Stimulated activated naive CD4-positive, alpha-beta T cell treated with Interleukin-2 at 50 U/mL for 16 hours (primary cell): Measurements from ENCODE around the gene COL6A1.

Experiments
- DNase-seq: peaks from one replicate; lab custom pipeline; 2025; lab: John Stamatoyannopoulos, UW

COL6A1 gene

DNA sequence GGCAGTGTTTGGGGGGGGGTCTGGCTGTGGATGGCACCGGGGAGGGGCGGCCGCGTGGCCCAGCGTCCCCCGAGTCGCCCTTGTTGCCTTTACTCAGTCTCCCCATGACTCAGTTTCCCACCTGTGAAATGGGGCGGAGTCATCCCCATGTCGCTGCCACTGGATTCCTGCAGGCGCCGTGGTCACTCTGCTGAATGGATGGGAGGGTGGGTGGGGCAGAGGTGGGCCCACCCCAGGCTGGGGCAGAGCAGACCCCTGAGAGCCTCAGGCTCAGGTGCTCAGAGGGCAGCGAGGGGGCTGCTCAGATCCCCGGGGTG lies 2.0 kb downstream of the COL6A1 start:
- DNase-seq, result no peak

DNA sequence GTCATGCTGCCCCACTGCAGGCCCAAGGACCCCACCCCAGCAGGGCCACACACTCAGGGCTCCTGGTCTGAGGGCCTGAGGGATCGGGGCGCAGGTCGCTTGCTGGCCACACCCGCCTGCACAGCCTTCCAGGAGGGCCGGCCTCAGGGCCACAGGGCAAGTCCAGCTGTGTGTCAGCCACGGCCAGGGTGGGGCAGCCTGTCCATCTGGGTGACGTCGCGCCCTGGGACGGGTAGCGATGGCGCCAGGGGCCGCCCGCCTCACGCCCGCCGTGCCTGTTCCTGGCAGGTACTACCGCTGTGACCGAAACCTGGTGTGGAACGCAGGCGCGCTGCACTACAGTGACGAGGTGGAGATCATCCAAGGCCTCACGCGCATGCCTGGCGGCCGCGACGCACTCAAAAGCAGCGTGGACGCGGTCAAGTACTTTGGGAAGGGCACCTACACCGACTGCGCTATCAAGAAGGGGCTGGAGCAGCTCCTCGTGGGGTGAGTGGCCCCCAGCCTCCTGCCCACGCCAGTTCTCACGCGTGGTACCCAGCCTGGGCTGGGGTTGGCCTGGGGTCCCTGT lies 2.5 kb downstream of the COL6A1 start:
- DNase-seq, result no peak

DNA sequence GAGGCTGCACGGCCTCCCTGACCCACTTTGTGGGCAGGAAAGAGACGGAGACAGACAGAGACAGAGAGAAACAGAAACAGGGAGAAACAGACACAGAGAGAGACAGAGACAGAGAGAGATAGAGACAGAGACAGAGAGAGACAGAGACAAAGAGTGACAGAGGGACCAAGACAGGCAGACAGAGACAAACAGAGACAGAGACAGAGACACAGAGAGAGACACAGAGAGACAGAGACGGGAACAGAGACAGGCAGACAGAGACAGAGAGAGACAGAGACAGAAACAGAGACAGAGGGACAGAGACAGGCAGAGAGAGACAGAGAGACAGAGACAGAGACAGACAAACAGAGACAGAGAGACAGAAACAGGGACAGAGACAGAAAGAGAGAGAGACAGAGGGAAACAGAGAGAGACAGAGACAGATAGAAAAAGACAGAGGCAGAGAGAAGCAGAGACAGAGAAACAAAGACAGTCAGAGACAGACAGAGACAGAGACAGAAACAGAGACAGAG lies 3.1 kb downstream of the COL6A1 start:
- DNase-seq, result no peak

DNA sequence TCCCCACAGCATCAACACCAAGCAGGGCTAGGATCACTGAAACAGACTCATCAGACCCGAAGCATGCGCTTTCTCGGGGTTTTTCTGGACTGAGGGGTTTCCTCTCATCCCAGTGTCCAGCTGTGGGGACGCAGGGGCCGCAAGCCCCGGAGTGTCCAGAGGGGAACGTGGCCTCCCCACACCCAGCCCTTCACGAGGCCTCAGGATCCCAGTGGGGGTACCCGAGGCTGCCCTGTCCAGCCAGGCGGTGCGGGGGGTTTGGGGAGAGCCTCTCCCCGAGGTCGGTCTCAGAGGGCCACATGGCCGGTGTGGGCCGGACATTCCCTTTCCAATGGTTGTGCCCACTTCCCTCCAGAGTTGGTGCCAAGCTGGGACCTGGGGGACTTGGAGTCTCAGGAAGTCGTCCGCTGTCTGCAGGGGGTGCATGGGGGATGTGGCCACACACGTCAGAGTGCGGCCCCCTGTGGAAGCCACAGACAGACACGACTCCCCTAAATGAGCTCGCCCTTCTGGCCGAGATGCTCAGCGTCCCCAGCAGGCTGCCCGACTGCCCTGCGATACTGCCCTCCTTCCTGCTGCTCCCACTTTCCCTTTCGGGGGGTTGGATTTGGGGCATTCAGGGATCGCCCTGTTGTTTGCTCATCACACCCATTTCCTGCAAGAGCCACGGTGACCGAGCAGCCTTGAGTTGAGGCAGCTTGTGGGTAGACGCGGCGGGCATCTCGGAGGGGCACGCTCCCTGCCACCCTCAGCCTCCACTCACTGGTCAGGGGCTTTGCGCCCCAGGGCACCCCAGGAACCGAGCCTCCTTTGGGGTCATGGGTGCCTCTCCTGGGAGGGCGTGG lies 4.1 kb downstream of the COL6A1 start:
- no peak for DNase-seq

DNA sequence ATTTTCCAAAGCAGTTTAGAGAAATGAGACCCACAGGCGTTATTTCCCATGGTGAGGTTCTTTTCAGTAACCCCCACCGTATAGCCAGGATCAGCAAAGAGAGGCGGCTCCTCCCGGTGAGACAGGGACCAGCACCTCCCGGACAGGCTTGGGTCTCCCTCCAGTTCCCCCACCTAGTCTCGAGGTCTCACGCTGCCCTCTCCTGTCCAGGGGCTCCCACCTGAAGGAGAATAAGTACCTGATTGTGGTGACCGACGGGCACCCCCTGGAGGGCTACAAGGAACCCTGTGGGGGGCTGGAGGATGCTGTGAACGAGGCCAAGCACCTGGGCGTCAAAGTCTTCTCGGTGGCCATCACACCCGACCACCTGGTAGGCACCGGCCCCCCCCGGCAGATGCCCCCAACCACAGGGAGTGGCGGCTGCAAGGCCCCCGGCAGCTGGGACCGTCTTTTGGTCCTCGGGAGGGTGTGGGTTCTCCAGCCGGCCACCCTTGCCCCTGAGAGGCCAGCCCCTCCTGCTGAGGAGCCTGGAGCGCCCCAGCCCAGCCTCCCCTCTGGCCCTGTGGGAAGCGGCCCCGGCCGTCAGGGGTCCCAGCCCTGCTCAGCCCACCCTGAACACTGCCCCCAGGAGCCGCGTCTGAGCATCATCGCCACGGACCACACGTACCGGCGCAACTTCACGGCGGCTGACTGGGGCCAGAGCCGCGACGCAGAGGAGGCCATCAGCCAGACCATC lies 4.9 kb downstream of the COL6A1 start:
- no peak for DNase-seq

DNA sequence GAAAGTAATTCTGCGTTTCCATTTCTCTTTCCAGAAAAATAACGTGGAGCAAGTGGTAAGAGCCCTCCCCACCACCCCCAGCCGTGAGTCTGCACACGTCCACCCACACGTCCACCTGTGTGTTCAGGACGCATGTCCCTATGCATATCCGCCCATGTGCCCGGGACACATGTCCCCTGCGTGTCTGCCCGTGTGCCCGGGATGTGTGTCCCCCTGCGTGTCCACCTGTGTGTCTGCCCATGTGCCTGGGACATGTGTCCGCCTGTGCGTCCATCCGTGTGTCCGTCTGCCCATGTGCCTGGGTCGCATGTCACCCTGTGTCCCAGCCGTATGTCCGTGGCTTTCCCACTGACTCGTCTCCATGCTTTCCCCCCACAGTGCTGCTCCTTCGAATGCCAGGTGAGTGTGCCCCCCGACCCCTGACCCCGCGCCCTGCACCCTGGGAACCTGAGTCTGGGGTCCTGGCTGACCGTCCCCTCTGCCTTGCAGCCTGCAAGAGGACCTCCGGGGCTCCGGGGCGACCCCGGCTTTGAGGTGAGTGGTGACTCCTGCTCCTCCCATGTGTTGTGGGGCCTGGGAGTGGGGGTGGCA lies 5.6 kb downstream of the COL6A1 start:
- DNase-seq, result no peak

DNA sequence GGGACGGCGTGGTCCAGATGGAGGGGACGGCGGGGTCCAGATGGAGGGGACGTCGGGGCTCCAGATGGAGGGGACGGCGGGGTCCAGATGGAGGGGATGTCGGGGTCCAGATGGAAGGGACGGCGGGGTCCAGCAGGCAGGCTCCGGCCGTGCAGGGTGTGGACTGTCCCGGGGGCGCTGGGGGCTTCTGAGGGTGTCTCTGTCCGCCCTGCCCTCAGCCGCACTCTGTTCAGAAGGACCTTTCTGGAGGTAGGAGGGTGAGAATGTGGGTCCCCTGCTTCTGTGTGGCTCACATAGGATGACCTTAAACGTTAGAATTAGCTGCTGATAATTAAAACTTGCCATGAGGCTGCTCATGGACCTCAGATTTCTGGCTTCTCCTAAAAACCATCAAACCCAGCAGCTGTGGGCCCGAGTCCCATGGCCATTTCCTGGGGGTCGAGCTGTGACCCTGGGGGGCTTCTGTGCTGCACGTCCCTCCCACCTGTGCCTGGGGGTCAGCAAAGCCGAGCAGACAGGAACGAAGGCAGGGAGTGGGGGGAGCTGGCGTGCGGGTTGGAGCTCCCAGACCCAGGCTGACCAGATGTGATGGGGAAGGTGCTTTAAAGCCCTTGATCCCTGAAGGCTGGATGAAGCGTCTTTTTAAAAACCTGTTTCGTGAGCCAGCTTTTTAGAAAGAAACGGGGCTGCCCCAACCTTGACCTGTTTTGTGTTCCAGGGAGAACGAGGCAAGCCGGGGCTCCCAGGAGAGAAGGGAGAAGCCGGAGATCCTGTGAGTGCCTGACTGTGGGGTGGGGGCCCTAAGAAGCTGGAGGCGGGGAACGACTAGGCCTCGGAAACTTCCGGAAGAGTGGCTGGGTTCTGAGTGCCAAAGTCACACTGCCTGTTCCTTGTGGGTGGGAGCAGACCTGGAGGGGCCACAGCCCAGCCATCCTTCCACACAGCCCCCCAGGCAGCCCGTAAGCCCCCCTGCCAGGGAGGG lies 7.1 kb downstream of the COL6A1 start:
- no peak for DNase-seq

DNA sequence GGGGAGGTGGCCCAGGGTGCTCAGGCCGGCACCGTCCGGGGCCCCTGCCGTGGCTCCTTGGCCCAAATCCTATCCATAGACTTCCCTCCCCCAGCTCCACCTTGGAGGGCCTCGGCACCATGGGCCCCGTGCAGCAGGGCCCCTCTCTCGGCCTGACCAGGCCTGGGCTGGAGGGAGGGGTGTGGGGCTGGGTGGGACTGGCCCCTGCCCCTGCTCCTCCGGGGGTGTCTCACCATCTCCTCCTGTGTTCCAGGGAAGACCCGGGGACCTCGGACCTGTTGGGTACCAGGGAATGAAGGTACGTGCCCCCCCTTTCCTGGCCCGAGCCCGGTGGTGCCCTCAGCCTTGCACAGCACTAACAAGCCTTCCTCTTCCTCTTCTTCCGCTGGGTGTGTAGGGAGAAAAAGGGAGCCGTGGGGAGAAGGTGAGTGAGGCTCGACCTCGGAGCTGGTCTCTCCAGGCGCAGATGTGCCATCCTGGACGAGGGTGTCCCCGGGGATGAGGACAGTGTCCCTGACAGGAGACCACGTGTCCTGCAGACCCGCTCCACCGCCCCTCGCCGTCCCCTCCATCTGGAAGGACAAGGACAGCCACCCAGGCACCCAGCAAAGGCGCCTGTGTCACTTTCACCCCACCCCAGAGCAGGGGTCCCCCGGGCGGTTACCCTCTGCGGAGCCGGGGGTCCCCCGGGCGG lies 7.9 kb downstream of the COL6A1 start:
- DNase-seq, result no peak

DNA sequence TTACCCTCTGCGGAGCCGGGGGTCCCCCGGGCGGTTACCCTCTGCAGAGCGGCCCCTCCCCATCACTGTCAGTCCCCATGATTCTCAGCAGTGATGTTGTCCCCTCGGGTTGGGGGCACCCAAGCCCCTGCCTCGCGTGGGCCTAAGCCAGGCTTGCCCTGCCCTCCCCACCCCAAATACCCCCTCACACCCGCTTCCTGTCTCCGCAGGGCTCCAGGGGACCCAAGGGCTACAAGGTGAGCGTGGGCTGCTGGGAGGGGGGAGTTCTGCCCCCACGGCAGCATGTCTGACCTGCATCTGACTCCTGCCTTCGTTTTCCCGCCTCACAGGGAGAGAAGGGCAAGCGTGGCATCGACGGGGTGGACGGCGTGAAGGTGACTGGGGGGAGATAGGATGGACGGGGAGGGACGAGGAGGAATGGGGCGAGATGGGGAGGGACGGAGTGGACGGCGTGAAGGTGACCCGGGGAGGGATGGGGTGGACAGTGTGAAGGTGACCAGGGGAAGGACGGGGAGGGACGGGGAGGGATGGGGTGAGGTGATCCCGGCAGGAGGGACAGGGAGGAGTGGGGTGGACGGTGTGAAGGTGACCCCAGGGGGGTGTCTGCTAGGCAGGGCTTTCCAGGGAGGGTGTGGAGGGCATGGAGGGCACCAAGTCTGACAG lies 8.6 kb downstream of the COL6A1 start:
- no peak for DNase-seq

DNA sequence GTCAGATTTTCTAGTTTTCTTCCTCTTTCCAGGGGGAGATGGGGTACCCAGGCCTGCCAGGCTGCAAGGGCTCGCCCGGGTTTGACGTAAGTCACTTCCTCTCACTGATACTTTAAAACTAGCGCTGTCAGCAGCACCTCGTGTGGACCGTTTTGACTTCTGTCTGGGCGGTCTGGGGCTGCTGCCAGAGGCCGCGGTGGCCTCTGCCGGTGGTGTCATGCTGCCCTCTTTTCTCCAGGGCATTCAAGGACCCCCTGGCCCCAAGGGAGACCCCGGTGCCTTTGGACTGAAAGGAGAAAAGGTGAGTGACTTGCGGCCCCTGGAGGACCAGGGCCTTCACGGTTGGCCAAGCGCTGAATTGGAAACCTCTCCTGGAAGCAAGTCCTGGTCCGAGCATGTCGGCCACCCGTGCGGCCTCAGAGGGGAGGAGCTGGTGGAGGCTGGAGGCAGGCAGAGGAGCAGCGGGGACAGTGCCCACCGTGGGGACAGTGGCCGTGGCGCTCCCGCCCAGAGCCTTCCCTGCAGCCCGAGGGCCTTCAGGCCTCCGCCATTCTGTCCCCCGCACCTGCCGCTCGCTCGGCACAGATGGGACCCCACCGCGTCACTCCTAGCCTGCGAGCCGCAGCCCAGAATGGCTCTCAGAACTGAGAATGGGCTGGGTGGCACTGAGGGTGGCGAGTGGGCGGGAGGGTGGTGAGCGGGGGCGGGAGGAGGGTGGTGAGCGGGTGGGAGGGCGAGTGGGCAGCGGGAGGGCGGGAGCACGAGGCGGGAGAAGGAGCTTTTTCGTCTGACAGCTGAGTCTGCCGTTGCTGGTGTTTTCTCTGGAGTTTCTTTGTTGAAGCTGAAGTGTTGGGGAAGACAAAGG lies 9.4 kb downstream of the COL6A1 start:
- DNase-seq, result no peak

DNA sequence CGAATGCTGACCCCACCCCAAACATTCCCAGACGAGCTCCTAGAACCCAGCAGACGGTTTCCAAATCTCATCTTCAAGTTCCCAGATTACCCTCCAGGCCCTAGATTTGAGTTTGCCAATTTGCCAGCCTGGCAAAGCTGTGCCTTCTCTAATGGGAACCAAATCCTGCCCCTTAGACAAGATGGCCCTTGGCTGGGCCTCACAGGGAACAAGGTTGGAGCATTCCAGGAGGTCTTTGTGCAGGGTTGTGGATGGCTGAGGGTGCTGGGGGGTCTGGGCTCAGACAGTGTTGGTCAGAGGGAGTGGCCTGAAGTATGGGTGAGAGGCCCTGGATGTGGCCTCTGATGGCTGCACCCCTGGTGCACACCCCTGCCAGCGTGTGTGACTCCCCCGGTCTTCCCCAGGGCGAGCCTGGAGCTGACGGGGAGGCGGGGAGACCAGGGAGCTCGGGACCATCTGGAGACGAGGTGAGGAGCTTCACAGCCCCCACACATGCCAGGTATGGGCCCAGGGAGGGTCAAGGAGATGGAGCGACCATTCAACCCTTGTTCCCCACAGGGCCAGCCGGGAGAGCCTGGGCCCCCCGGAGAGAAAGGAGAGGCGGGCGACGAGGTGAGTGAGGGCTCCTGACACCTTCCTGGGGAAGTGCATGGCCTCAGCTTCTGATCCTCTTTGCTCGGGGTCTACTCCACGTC lies 10.2 kb downstream of the COL6A1 start:
- no peak for DNase-seq

DNA sequence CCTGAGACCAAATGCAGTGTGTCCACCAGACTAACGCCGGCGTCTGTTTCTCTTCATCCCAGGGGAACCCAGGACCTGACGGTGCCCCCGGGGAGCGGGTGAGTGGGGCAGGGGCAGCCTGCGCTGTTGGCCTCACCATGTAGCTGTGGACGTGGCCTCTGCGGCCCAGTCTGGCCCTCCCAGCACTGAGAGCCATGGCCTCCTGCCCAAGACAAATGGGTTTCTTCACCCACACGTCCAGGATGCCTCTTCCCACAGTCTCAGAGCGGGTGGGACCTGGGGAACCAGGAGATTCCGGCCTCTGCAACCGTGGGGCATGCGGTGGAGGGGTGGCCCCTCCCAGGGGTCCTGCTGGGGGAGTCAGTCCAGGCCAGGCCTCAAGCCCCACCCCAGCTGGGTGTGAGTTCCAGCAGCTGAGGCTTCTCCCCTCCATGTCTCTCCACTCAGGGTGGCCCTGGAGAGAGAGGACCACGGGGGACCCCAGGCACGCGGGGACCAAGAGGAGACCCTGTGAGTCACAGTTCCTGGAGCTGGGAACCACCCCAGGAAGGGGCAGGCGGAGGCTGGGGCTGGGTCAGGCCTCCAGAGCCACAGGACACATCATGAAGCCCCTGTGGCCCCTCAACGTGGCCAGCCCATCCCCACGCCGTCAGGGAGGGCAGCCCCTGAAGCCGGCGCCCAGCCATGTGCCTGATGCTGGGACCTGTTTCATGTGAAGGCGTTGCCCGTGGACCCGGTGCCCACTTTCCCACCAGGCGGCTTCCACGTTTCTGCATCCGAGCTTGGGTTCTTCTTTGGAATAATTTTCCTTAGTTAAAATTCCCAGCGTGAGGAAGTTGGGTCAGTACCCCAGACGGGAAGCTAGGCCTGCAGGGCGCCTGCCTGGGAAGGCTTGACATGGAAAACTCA lies 11.0 kb downstream of the COL6A1 start:
- DNase-seq, result no peak

DNA sequence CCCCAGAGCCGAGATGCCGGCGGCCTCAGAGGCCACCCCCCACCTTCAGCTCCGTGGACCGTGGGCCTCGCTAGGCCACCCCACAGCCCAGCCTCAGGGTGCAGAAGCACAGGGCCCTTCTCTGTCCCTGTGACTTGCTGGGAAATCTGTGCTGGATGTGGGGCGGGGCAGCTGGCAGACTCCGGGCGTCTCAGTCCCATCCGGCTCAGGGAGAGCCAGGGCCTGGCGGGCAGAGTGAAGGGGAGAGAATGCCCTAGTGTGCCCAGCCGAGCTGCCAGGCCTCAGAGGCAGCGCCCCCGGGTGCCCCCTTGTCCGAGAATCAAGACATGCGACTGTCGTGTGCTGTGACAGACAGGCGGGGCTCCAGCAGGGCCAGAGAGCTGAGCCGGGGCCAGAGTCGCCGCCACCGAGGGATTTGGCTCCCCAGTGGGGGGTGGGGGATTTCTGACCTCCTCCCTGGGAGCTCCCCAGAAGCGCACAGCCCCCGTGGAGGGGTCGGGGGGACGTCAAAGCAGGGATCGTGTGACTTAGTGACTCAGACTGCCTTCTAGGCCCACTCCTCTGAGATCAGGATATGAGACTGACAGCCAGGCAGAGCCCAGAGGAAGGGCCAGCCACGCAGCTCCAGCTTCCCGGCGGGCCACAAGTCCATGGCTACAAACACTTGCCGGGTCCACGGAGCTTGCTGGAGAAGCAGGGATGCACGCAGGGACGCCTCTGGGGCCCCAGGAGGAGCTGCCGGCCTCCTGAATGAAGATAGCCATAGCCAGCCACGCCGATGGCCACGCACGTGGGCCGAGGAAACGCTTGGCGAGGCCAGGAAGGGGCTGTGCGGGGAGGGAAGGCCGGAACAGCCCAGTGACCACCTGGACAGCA lies 11.9 kb downstream of the COL6A1 start:
- DNase-seq, result no peak

DNA sequence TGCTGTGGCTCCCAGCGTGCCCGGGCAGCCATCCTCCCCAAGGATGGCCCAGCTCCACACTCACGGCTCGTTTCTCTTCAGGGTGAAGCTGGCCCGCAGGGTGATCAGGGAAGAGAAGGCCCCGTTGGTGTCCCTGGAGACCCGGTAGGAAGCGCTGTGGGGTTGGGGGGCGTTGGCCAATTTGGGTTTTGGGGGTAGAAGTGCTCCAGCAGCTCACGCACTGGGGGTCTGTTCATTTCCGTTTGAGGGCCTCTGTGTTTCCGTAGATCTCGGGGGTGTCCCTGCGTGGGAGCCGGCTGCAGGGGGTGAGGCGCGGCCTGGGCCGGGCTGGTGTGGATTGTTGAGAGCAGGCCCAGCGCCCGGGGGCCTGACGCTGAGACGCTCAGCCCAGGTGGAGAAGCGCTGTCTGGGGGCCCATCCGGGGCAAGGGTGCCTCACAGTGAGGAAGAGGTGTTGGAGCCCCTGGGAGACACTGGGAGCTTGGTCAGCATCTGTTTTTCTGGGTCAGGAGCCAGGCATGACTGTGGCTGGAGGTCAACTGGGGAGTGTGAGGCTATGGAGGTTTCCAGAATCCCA lies 12.6 kb downstream of the COL6A1 start:
- no peak for DNase-seq

DNA sequence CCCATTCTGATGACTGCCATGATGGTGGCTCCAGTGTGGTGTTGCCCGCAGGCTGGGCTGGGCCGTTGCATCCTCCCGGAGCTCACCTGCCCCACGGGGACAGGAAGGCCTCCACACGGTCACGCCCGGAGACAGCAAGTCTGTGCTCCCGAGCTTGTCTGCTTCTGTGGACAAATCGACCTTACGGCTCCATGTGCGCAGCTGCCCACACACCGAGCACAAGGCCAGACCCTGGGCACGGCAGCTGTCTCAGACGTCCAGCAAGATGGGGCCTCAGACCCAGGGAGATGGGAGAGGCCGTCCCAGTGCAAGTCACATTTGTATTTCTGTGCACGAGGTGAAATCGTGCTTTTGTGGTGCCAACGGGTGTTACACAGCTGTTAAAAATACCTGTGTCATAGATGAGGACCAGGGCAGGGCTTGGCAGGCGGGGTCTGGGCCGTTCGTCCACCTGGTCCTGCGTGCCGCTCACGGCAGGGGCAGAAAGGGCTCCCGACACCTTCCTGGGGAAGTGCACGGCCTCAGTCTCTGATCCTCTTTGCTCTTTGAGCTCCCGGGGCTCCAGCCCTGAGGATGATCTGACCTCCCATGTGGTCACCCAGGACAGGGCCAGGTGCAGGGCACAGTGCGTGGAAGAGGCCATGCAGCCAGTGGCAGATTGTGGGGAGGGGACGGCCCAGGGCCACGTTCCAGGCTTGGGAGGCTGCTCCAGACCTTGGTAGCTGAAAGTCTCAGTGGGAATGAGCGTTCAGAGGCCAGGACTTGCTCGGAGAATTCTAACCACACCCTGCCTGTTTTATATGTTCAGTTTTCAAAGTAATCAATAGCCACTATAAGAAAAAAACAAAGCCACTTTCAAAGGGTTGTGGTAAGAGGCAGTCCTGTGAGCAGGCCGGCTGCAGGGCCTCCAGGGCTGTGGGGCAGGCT lies 13.5 kb downstream of the COL6A1 start:
- no peak for DNase-seq
